ENCODE results near the gene SLC13A5. TPM values are rescaled to one million over a fixed set of nuclear protein-coding genes. Genes with fewer than 3 reads are reported as not detected.

Gene SLC13A5
- total RNA-seq, 1 donor from 2014 or later, result 2.2 TPM

GRCh38 chr17:6684460-6684783, 28.7 kb downstream of the SLC13A5 start:
- no peaks in the 10 kb centered on the region for H3K4me1 Mint-ChIP-seq (ENCODE audit: unreplicated experiment)
- DNase-seq (ENCODE audit: extremely low spot score, unreplicated experiment), result no peak
- no peaks in the 10 kb centered on the region for H3K36me3 Mint-ChIP-seq
- no peak overlapping the region for H3K27ac Mint-ChIP-seq
- TF ChIP-seq CTCF (conservative IDR thresholded peaks at IDR 0.05), result no peak
- H3K9me3 Mint-ChIP-seq, result no peaks in the 10 kb centered on the region
- peaks cover 21% of the 10 kb centered on the region for H3K27me3 Mint-ChIP-seq
- H3K4me3 Mint-ChIP-seq, result no peak overlapping the region

GRCh38 chr17:6683730-6684459, 29.3 kb downstream of the SLC13A5 start:
- Mint-ChIP-seq H3K27ac (no peak overlapping the region), H3K4me1 (ENCODE audit: unreplicated experiment) (no peaks in the 10 kb centered on the region), H3K27me3 (peaks cover 23% of the 10 kb centered on the region), H3K9me3 (no peaks in the 10 kb centered on the region), H3K36me3 (no peaks in the 10 kb centered on the region), H3K4me3 (no peak overlapping the region)
- DNase-seq (ENCODE audit: extremely low spot score, unreplicated experiment), result no peak
- TF ChIP-seq CTCF (conservative IDR thresholded peaks at IDR 0.05), result no peak

GRCh38 chr17:6683081-6683684, 30.0 kb downstream of the SLC13A5 start:
- Mint-ChIP-seq H3K27ac (no peak overlapping the region), H3K4me3 (no peak overlapping the region), H3K36me3 (no peaks in the 10 kb centered on the region), H3K27me3 (peaks cover 29% of the 10 kb centered on the region), H3K4me1 (ENCODE audit: unreplicated experiment) (no peaks in the 10 kb centered on the region), H3K9me3 (no peaks in the 10 kb centered on the region)
- no peak for TF ChIP-seq CTCF (conservative IDR thresholded peaks at IDR 0.05)
- DNase-seq (ENCODE audit: extremely low spot score, unreplicated experiment), result no peak

- Mint-ChIP-seq H3K4me1 (ENCODE audit: unreplicated experiment) (no peaks in the 10 kb centered on the region), H3K36me3 (no peaks in the 10 kb centered on the region), H3K27me3 (peaks cover 24% of the 10 kb centered on the region), H3K9me3 (no peaks in the 10 kb centered on the region), H3K27ac (no peak overlapping the region), H3K4me3 (no peak overlapping the region)
- no peak for TF ChIP-seq CTCF (conservative IDR thresholded peaks at IDR 0.05)
- DNase-seq (ENCODE audit: extremely low spot score, unreplicated experiment), result no peak
Measured at GRCh38 chr17:6682339-6682738, 30.8 kb downstream of the SLC13A5 start.

GRCh38 chr17:6681671-6682070, 31.5 kb downstream of the SLC13A5 start:
- H3K4me1 Mint-ChIP-seq (ENCODE audit: unreplicated experiment), result no peaks in the 10 kb centered on the region
- H3K9me3 Mint-ChIP-seq, result no peaks in the 10 kb centered on the region
- DNase-seq (ENCODE audit: extremely low spot score, unreplicated experiment), result no peak
- H3K36me3 Mint-ChIP-seq, result no peaks in the 10 kb centered on the region
- peaks cover 18% of the 10 kb centered on the region for H3K27me3 Mint-ChIP-seq
- no peak overlapping the region for H3K27ac Mint-ChIP-seq
- H3K4me3 Mint-ChIP-seq, result no peak overlapping the region
- no peak for TF ChIP-seq CTCF (conservative IDR thresholded peaks at IDR 0.05)
